B cell (primary cell): ENCODE measurements around the gene POLG2. TPM values are rescaled to one million over a fixed set of nuclear protein-coding genes. Genes with fewer than 3 reads are reported as not detected.

Experiments
- ATAC-seq: fragments of 200-7000 bp; cut with Tn5 transposase; one replicate; pipeline ENCODE4 v1.10.0; 2021; ENCODE audit warnings: low read depth, mild to moderate bottlenecking, moderate number of reproducible peaks, moderate library complexity
- CTCF ChIA-PET: fragments of 350-600 bp; sonication (Branson Sonifier 250); formaldehyde crosslinking; loops from one replicate; lab custom pipeline; 2021; ENCODE audit warnings: antibody characterized with exemption, inconsistent platforms; lab: Charles Lee
- POLR2A ChIA-PET: fragments of 350-600 bp; sonication (Branson Sonifier 250); formaldehyde crosslinking; loops from one replicate; lab custom pipeline; 2021; ENCODE audit warnings: antibody characterized with exemption; lab: Charles Lee
- DNase-seq: peaks from one replicate; pipeline ENCODE4 v3.0.0; 2013
- H2AFZ ChIP-seq: 2 replicates; pipeline ENCODE4 v1.6.1; 2012; ENCODE audit warnings: mild to moderate bottlenecking, low read depth, low read length; ENCODE audit not compliant: insufficient read depth, poor library complexity, severe bottlenecking
- H3K27ac ChIP-seq, 2 donors: 1 replicate in 1 of 2; 2 replicates in 1 of 2; pipeline ENCODE4 v1.5.1; 2012 to 2013; ENCODE audit warnings: low read length in 2 of 2, mild to moderate bottlenecking in 2 of 2, moderate library complexity in 1 of 2
- H3K27me3 ChIP-seq, 4 experiments: fragments of 200-600 bp in 1 of 4; sonication (generic) in 1 of 4; replicated peaks in 1 of 4; 1 replicate in 2 of 4; 2 replicates in 2 of 4; pipeline versions ENCODE4 v1.6.1 to v1.7.0; 2013 to 2016; ENCODE audit warnings: low read length in 3 of 4, mild to moderate bottlenecking in 2 of 4, mixed read lengths in 1 of 4, moderate library complexity in 1 of 4; ENCODE audit not compliant: insufficient read depth in 4 of 4, control insufficient read depth in 3 of 4; ENCODE audit errors: control extremely low read depth in 1 of 4
- H3K36me3 ChIP-seq, 2 experiments: replicated peaks in 1 of 2; 1 replicate in 1 of 2; 2 replicates in 1 of 2; pipeline versions ENCODE4 v1.6.1 to v1.7.1; 2013; ENCODE audit warnings: low read length in 1 of 2; ENCODE audit not compliant: insufficient read depth in 2 of 2, control insufficient read depth in 1 of 2; ENCODE audit errors: control extremely low read depth in 1 of 2, extremely low read depth in 1 of 2
- H3K4me1 ChIP-seq, 2 donors: fragments of 200-600 bp in 1 of 2; sonication (generic) in 1 of 2; 1 replicate in 1 of 2; 2 replicates in 1 of 2; pipeline versions ENCODE4 v1.5.1 to v1.6.1; 2013 to 2017; ENCODE audit warnings: low read length in 2 of 2; ENCODE audit not compliant: control insufficient read depth in 2 of 2, insufficient read depth in 2 of 2
- H3K4me2 ChIP-seq: replicated peaks from 2 replicates; pipeline ENCODE3; 2012; ENCODE audit warnings: mild to moderate bottlenecking, low read depth, low read length; ENCODE audit not compliant: poor library complexity, severe bottlenecking
- H3K4me3 ChIP-seq, 5 experiments: fragments of 200-600 bp in 1 of 5; sonication (generic) in 1 of 5; 1 replicate in 3 of 5; 2 replicates in 2 of 5; pipeline versions ENCODE4 v1.5.1 to v1.7.0; 2011 to 2016; ENCODE audit warnings: low read length in 4 of 5, mild to moderate bottlenecking in 4 of 5, low read depth in 2 of 5, control low read depth in 1 of 5, moderate library complexity in 1 of 5; ENCODE audit not compliant: insufficient read depth in 1 of 5; ENCODE audit errors: control extremely low read depth in 1 of 5, extremely low read depth in 1 of 5
- H3K79me2 ChIP-seq: fragments of 200-600 bp; sonication (generic); one replicate; pipeline ENCODE4 v1.6.0; 2016; ENCODE audit warnings: low read length; ENCODE audit not compliant: control insufficient read depth, insufficient read depth
- H3K9ac ChIP-seq: fragments of 200-600 bp; sonication (generic); 2 replicates; pipeline ENCODE4 v1.6.1; 2017; ENCODE audit warnings: mild to moderate bottlenecking, low read length, moderate library complexity
- H3K9me3 ChIP-seq, 3 donors: one replicate each; pipeline versions ENCODE4 v1.6.1 to v1.7.1; 2013; ENCODE audit warnings: low read length in 2 of 3; ENCODE audit not compliant: control insufficient read depth in 2 of 3, insufficient read depth in 1 of 3; ENCODE audit errors: control extremely low read depth in 1 of 3
- H4K20me1 ChIP-seq: 2 replicates; pipeline ENCODE4 v1.6.0; 2012; ENCODE audit warnings: mild to moderate bottlenecking, low read length; ENCODE audit not compliant: insufficient read depth, control insufficient read depth, poor library complexity, severe bottlenecking
- H3K27ac Mint-ChIP-seq: one replicate; pipeline ENCODE4 v1.8.0; 2021; ENCODE audit warnings: mixed read lengths
- H3K27me3 Mint-ChIP-seq: one replicate; pipeline ENCODE4 v1.8.0; 2021; ENCODE audit warnings: mixed read lengths
- H3K4me1 Mint-ChIP-seq: one replicate; pipeline ENCODE4 v1.8.0; 2021; ENCODE audit warnings: mixed read lengths
- H3K4me3 Mint-ChIP-seq: one replicate; pipeline ENCODE4 v1.8.0; 2021; ENCODE audit warnings: mixed read lengths
- H3K9me3 Mint-ChIP-seq: one replicate; pipeline ENCODE4 v1.8.0; 2022; ENCODE audit warnings: mixed read lengths; ENCODE audit not compliant: insufficient read depth
- EZH2 ChIP-seq: IDR thresholded peaks from 2 replicates; pipeline ENCODE4 v1.6.1; 2012; ENCODE audit warnings: borderline replicate concordance, low read depth, mild to moderate bottlenecking, moderate library complexity, low read length; ENCODE audit not compliant: insufficient read depth, poor library complexity, severe bottlenecking
- WGBS: methylation state at CpG from one replicate; pipeline ENCODE4 v1.1.5; 2013; ENCODE audit warnings: missing lambda C conversion rate; ENCODE audit not compliant: insufficient coverage; 5-methylcytosine and 5-hydroxymethylcytosine counted together
- intact Hi-C: fragments of 100-400 bp; cut with micrococcal nuclease; formaldehyde crosslinking; loops from one replicate; pipeline ENCODE4 v1.10.0; 2022
- polyA plus RNA-seq: library from polyadenylated mRNA; depleted of rRNA; stranded (reverse); fragments of >200 nt; gene quantifications from 2 replicates; pipeline ENCODE4 v1.2.3, GENCODE V29; 2012
- total RNA-seq, 2 donors: library from RNA; stranded (reverse); fragments of 120-200 nt in 1 of 2; gene quantifications; 1 replicate in 1 of 2; 2 replicates in 1 of 2; pipeline versions ENCODE4 v1.2.3 to v1.2.4, GENCODE V29; 2013 to 2022
- TF ChIP-seq, protein P1 (sequence below): fragments of 200-600 bp; IDR thresholded peaks from one replicate; pipeline ENCODE4 v1.8.0; 2022; ENCODE audit warnings: antibody characterized with exemption, mild to moderate bottlenecking

POLG2 gene
- total and polyA plus RNA-seq, 2 donors (not counting 1 experiment from before 2014, with no cell fraction given) = 26.9 to 74.5 TPM

DNA sequence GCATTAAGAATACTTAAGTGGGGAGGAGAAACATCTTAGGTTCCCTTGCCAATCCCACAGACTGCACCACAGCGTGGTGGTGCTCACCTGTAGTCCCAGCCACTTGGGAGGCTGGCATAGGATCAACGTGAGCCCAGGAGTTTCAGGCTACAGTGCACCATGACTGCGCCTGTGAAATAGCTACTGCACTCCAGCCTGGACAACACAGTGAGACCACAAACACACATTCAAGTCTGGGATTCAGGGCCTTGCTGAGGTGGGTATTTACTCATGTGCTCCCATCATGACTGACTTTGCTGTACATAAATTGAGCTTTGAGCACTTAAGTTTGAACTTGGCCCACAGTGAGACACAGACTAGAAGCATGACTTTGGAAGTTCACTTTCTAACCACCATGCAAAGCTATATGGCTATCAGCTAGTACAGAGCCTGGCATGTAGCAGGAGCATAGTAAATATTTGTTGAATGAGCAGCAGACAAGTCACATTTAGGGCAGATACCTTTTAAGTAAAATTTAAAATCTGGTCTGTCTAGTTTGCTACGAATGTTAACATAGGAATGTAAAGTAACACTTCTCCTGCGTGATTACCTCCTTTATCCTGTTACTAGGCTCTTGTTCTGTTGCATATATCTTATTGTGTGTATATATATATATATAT is 43.4 kb upstream of the POLG2 start:
- Histone ChIP-seq H3K36me3 (peaks cover 6 to 59% of the 10 kb centered on the region in 2 experiments), H2AFZ (no peak overlapping the region), H4K20me1 (no peaks in the 10 kb centered on the region), H3K79me2 (no peaks in the 10 kb centered on the region), H3K27ac (no peak overlapping the region), H3K27me3 (no peaks in the 10 kb centered on the region), H3K9ac (no peak overlapping the region), H3K4me1 (no peaks in the 10 kb centered on the region), H3K4me2 (no peak overlapping the region), H3K4me3 (no peak overlapping the region), H3K9me3 (no peaks in the 10 kb centered on the region)
- intact Hi-C loops = no loop called here
- no peak for TF ChIP-seq EZH2
- TF ChIP-seq, protein P1, sequence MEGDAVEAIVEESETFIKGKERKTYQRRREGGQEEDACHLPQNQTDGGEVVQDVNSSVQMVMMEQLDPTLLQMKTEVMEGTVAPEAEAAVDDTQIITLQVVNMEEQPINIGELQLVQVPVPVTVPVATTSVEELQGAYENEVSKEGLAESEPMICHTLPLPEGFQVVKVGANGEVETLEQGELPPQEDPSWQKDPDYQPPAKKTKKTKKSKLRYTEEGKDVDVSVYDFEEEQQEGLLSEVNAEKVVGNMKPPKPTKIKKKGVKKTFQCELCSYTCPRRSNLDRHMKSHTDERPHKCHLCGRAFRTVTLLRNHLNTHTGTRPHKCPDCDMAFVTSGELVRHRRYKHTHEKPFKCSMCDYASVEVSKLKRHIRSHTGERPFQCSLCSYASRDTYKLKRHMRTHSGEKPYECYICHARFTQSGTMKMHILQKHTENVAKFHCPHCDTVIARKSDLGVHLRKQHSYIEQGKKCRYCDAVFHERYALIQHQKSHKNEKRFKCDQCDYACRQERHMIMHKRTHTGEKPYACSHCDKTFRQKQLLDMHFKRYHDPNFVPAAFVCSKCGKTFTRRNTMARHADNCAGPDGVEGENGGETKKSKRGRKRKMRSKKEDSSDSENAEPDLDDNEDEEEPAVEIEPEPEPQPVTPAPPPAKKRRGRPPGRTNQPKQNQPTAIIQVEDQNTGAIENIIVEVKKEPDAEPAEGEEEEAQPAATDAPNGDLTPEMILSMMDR = no peak
- Mint-ChIP-seq H3K27ac (no peak overlapping the region), H3K4me1 (no peaks in the 10 kb centered on the region), H3K4me3 (no peak overlapping the region), H3K9me3 (no peaks in the 10 kb centered on the region), H3K27me3 (no peaks in the 10 kb centered on the region)
- 100% methylated on average over 2 of the region's 5 CpGs for WGBS
- ChIA-PET CTCF (interaction anchor here (1.7 kb wide), 1 partner anchor 109 kb away, joined by 4 read pairs; no protein-coding TSS in a partner anchor), POLR2A (no interaction called here)
- ATAC-seq = no peak
- no peak for DNase-seq

DNA sequence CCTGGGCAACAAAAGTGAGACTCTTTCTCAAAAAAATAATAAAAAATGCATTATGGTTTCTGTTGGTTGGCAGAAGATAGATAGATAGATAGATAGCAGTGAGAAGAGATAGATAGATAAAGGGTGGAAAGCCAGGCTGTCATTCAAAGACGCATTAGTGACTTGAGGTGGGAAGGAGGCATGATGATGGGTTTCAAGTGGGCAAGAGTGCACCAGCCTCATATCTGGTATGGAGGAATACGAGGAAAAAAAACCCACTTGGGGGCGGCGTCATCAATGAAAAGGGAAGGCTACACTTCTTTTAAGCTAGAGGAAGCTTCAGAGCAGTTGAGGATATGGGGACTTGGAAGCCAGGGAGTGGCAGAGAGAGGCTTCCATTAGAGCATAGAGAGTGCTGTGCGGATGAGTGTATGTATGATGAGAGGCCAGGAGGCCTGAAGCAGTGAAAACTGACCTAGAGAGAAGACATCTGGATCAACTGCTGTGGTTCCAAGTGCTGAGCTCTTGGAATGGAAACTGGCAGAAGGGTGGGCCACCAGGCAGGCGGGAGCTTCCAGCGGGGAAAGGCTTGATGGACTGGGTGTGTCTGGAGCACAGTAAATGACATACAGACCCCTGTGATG is 41.8 kb upstream of the POLG2 start:
- Histone ChIP-seq H3K9ac (no peak overlapping the region), H3K27me3 (no peaks in the 10 kb centered on the region), H3K4me3 (no peak overlapping the region), H3K79me2 (no peaks in the 10 kb centered on the region), H3K4me2 (no peak overlapping the region), H4K20me1 (no peaks in the 10 kb centered on the region), H2AFZ (no peak overlapping the region), H3K27ac (no peak overlapping the region), H3K9me3 (no peaks in the 10 kb centered on the region), H3K36me3 (peaks cover 7 to 64% of the 10 kb centered on the region in 2 experiments), H3K4me1 (no peaks in the 10 kb centered on the region)
- no peak overlapping the region for H3K27ac Mint-ChIP-seq
- H3K9me3 Mint-ChIP-seq = no peaks in the 10 kb centered on the region
- intact Hi-C loops = no loop called here
- DNase-seq = no peak
- no peaks in the 10 kb centered on the region for H3K27me3 Mint-ChIP-seq
- no peak for TF ChIP-seq EZH2
- TF ChIP-seq, protein P1 = no peak
- ATAC-seq = no peak
- ChIA-PET CTCF (interaction anchor here (0.9 to 1.7 kb wide), 3 partner anchors 13 to 112 kb away, joined by 3 to 4 read pairs (median 3); no protein-coding TSS in a partner anchor), POLR2A (no interaction called here)
- H3K4me1 Mint-ChIP-seq = no peaks in the 10 kb centered on the region
- no peak overlapping the region for H3K4me3 Mint-ChIP-seq
- WGBS = 97% methylated on average over 7 of the region's 7 CpGs
